ENCODE data around the gene GMCL1. TPM values are rescaled to one million over a fixed set of nuclear protein-coding genes. Genes with fewer than 3 reads are reported as not detected.

The GMCL1 gene
- total and polyA plus RNA-seq, 2 of the 13 experiments (the other 11 are each of a cell fraction or from before 2014, with no cell fraction given) = 18.7 to 24.0 TPM

- TF ChIP-seq, protein P1, sequence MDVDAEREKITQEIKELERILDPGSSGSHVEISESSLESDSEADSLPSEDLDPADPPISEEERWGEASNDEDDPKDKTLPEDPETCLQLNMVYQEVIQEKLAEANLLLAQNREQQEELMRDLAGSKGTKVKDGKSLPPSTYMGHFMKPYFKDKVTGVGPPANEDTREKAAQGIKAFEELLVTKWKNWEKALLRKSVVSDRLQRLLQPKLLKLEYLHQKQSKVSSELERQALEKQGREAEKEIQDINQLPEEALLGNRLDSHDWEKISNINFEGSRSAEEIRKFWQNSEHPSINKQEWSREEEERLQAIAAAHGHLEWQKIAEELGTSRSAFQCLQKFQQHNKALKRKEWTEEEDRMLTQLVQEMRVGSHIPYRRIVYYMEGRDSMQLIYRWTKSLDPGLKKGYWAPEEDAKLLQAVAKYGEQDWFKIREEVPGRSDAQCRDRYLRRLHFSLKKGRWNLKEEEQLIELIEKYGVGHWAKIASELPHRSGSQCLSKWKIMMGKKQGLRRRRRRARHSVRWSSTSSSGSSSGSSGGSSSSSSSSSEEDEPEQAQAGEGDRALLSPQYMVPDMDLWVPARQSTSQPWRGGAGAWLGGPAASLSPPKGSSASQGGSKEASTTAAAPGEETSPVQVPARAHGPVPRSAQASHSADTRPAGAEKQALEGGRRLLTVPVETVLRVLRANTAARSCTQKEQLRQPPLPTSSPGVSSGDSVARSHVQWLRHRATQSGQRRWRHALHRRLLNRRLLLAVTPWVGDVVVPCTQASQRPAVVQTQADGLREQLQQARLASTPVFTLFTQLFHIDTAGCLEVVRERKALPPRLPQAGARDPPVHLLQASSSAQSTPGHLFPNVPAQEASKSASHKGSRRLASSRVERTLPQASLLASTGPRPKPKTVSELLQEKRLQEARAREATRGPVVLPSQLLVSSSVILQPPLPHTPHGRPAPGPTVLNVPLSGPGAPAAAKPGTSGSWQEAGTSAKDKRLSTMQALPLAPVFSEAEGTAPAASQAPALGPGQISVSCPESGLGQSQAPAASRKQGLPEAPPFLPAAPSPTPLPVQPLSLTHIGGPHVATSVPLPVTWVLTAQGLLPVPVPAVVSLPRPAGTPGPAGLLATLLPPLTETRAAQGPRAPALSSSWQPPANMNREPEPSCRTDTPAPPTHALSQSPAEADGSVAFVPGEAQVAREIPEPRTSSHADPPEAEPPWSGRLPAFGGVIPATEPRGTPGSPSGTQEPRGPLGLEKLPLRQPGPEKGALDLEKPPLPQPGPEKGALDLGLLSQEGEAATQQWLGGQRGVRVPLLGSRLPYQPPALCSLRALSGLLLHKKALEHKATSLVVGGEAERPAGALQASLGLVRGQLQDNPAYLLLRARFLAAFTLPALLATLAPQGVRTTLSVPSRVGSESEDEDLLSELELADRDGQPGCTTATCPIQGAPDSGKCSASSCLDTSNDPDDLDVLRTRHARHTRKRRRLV (CRISPR knock-in tag; IDR thresholded peaks at IDR 0.05) = peak; percentile 90
- TF ChIP-seq ZZZ3 (CRISPR knock-in tag; IDR thresholded peaks at IDR 0.05; ENCODE audit: borderline replicate concordance) (peak; percentile 95), ZNF33B (CRISPR knock-in tag; IDR thresholded peaks at IDR 0.05) (peak; percentile 92), ZNF788 (CRISPR knock-in tag; IDR thresholded peaks at IDR 0.05; ENCODE audit: borderline replicate concordance) (peak; percentile 95; the same call in 1 of the 2 replicates), HNRNPH1 (optimal IDR thresholded peaks at IDR 0.05; ENCODE audit: low read depth, low read length) (peak; percentile 66), MED13 (CRISPR knock-in tag; IDR thresholded peaks at IDR 0.05) (no peak), FOXO4 (CRISPR knock-in tag; conservative IDR thresholded peaks at IDR 0.05) (no peak), ZNF101 (CRISPR knock-in tag; IDR thresholded peaks at IDR 0.05; ENCODE audit: borderline replicate concordance, low read depth) (peak; percentile 53; the same call in 1 of the 2 replicates), UBTF (CRISPR knock-in tag; IDR thresholded peaks at IDR 0.05) (peak; percentile 97), MTF2 (CRISPR knock-in tag; IDR thresholded peaks at IDR 0.05; ENCODE audit: borderline replicate concordance) (no peak; the same call in 1 of the 2 replicates), ELF1 (CRISPR knock-in tag; IDR thresholded peaks at IDR 0.05) (peak; percentile 86), ZBTB43 (CRISPR knock-in tag; conservative IDR thresholded peaks at IDR 0.05) (peak; percentile 90), NR2F1 (CRISPR knock-in tag; IDR thresholded peaks at IDR 0.05) (no peak), THYN1 (CRISPR knock-in tag; IDR thresholded peaks at IDR 0.05; ENCODE audit: borderline replicate concordance, low read depth) (no peak), ZNF501 (CRISPR knock-in tag; IDR thresholded peaks at IDR 0.05) (peak; percentile 99), NR0B2 (CRISPR knock-in tag; IDR thresholded peaks at IDR 0.05) (peak; percentile 94), SUZ12 (IDR thresholded peaks at IDR 0.05; ENCODE audit: low read depth, low read length) (no peak)
Measured at GRCh38 chr2:69829256-69830044, at the start of gene GMCL1 (continued).
